ENCODE data around the gene PUS7L. TPM values are rescaled to one million over a fixed set of nuclear protein-coding genes. Genes with fewer than 3 reads are reported as not detected.

PUS7L gene
- total RNA-seq, 1 donor from 2014 or later: 19.8 TPM

GRCh38 chr12:43786899-43787693 lies 28.5 kb upstream of the PUS7L start:
- no peak overlapping the region for H3K27ac Mint-ChIP-seq (ENCODE audit: unreplicated experiment)
- no peaks in the 10 kb centered on the region for H3K9me3 Mint-ChIP-seq (ENCODE audit: unreplicated experiment)
- no peaks in the 10 kb centered on the region for H3K36me3 Mint-ChIP-seq (ENCODE audit: unreplicated experiment)
- DNase-seq: no peak
- no peaks in the 10 kb centered on the region for H3K4me1 Mint-ChIP-seq (ENCODE audit: low read depth, unreplicated experiment)
- H3K4me3 Mint-ChIP-seq (ENCODE audit: unreplicated experiment): no peak overlapping the region
- no peaks in the 10 kb centered on the region for H3K27me3 Mint-ChIP-seq (ENCODE audit: unreplicated experiment)
- no peak for TF ChIP-seq CTCF (IDR thresholded peaks at IDR 0.05; ENCODE audit: partially characterized antibody, unreplicated experiment)

- H3K9me3 Mint-ChIP-seq (ENCODE audit: unreplicated experiment): no peaks in the 10 kb centered on the region
- no peaks in the 10 kb centered on the region for H3K4me1 Mint-ChIP-seq (ENCODE audit: low read depth, unreplicated experiment)
- DNase-seq: no peak
- no peak overlapping the region for H3K27ac Mint-ChIP-seq (ENCODE audit: unreplicated experiment)
- no peak overlapping the region for H3K4me3 Mint-ChIP-seq (ENCODE audit: unreplicated experiment)
- H3K36me3 Mint-ChIP-seq (ENCODE audit: unreplicated experiment): no peaks in the 10 kb centered on the region
- peak; percentile 15 for TF ChIP-seq CTCF (IDR thresholded peaks at IDR 0.05; ENCODE audit: partially characterized antibody, unreplicated experiment)
- H3K27me3 Mint-ChIP-seq (ENCODE audit: unreplicated experiment): no peaks in the 10 kb centered on the region
Observed at GRCh38 chr12:43776498-43776897, 17.9 kb upstream of the PUS7L start.

- Mint-ChIP-seq H3K9me3 (ENCODE audit: unreplicated experiment) (no peaks in the 10 kb centered on the region), H3K27me3 (ENCODE audit: unreplicated experiment) (no peaks in the 10 kb centered on the region), H3K4me3 (ENCODE audit: unreplicated experiment) (no peak overlapping the region), H3K27ac (ENCODE audit: unreplicated experiment) (no peak overlapping the region), H3K4me1 (ENCODE audit: low read depth, unreplicated experiment) (no peaks in the 10 kb centered on the region), H3K36me3 (ENCODE audit: unreplicated experiment) (no peaks in the 10 kb centered on the region)
- no peak for TF ChIP-seq CTCF (IDR thresholded peaks at IDR 0.05; ENCODE audit: partially characterized antibody, unreplicated experiment)
- DNase-seq: no peak
Observed at GRCh38 chr12:43766291-43766690, 7.7 kb upstream of the PUS7L start.

GRCh38 chr12:43764528-43764927 lies 5.9 kb upstream of the PUS7L start:
- no peaks in the 10 kb centered on the region for H3K36me3 Mint-ChIP-seq (ENCODE audit: unreplicated experiment)
- peaks cover 2% of the 10 kb centered on the region for H3K27me3 Mint-ChIP-seq (ENCODE audit: unreplicated experiment)
- DNase-seq: no peak
- peaks cover 2% of the 10 kb centered on the region for H3K9me3 Mint-ChIP-seq (ENCODE audit: unreplicated experiment)
- no peak overlapping the region for H3K27ac Mint-ChIP-seq (ENCODE audit: unreplicated experiment)
- no peak overlapping the region for H3K4me3 Mint-ChIP-seq (ENCODE audit: unreplicated experiment)
- TF ChIP-seq CTCF (IDR thresholded peaks at IDR 0.05; ENCODE audit: partially characterized antibody, unreplicated experiment): no peak
- peaks cover 4% of the 10 kb centered on the region for H3K4me1 Mint-ChIP-seq (ENCODE audit: low read depth, unreplicated experiment)

GRCh38 chr12:43763769-43764168 lies 5.2 kb upstream of the PUS7L start:
- H3K27ac Mint-ChIP-seq (ENCODE audit: unreplicated experiment): no peak overlapping the region
- peaks cover 2% of the 10 kb centered on the region for H3K9me3 Mint-ChIP-seq (ENCODE audit: unreplicated experiment)
- H3K36me3 Mint-ChIP-seq (ENCODE audit: unreplicated experiment): no peaks in the 10 kb centered on the region
- peaks cover 4% of the 10 kb centered on the region for H3K4me1 Mint-ChIP-seq (ENCODE audit: low read depth, unreplicated experiment)
- H3K4me3 Mint-ChIP-seq (ENCODE audit: unreplicated experiment): no peak overlapping the region
- no peak for TF ChIP-seq CTCF (IDR thresholded peaks at IDR 0.05; ENCODE audit: partially characterized antibody, unreplicated experiment)
- DNase-seq: no peak
- peaks cover 2% of the 10 kb centered on the region for H3K27me3 Mint-ChIP-seq (ENCODE audit: unreplicated experiment)

Data from glutamatergic neuron (in vitro differentiated cells).